ENCODE results near the gene NXPE4.

Gene NXPE4

DNA sequence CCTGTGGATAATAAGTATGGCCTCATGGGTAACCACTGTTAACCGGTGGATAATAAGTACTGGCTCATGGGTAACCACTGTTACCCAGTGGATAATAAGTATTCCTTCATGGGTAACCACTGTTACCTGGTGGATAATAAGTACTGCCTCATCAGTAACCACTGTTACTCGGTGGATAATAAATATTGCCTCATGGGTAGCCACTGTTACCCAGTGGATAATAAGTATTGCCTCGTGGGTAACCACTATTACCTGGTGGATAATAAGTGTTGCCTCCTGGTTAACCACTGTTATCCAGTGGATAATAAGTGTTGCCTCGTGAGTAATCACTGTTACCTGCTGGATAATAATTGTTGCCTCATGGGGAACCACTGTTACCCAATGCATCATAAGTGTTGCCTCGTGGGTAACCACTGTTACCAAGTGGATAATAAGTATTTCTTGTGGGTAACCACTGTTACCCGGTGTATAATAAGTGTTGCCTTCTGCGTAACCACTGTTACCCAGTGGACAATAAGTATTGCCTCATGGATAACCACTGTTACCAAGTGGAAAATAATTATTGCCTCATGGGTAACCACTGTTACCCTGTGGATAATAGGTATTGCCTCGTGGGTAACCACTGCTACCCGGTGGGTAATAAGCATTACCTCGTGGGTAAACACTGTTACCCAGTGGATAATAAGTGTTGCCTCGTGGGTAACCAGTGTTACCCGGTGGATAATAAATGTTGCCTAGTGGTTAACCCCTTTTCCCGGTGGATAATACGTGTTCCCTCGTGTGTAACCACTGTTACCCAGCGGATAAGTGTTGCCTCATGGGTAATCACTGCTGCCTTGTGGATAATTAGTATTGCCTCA lies 26.6 kb upstream of the NXPE4 start:
- no peak for DNase-seq (ENCODE audit: low read depth)
- no peak overlapping the region for H3K4me3 ChIP-seq (ENCODE audit: low read length)
- no peak for TF ChIP-seq CTCF (conservative IDR thresholded peaks at IDR 0.05; ENCODE audit: low read depth, low read length)

DNA sequence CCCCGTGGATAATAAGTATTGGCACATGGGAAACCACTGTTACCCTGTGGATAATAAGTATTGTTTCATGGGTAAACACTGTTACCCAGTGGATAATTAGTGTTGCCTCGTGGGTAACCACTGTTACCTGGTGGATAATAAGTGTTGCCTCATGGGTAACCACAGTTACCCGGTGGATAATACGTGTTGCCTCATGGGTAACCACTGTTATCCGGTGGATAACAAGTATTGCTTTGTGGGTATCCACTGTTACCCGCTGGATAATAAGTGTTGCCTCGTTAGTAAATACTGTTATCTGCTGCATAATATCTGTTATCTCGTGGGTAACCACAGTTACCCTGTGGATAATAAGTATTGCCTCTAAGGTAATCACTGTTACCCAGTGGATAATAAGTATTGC lies 25.5 kb upstream of the NXPE4 start:
- TF ChIP-seq CTCF (conservative IDR thresholded peaks at IDR 0.05; ENCODE audit: low read depth, low read length), result no peak
- no peak for DNase-seq (ENCODE audit: low read depth)
- no peak overlapping the region for H3K4me3 ChIP-seq (ENCODE audit: low read length)

- TF ChIP-seq CTCF (conservative IDR thresholded peaks at IDR 0.05; ENCODE audit: low read depth, low read length), result no peak
- H3K4me3 ChIP-seq (ENCODE audit: low read length), result no peak overlapping the region
- DNase-seq (ENCODE audit: low read depth), result no peak
Observed at GRCh38 chr11:114619659-114620173, 24.1 kb upstream of the NXPE4 start.

DNA sequence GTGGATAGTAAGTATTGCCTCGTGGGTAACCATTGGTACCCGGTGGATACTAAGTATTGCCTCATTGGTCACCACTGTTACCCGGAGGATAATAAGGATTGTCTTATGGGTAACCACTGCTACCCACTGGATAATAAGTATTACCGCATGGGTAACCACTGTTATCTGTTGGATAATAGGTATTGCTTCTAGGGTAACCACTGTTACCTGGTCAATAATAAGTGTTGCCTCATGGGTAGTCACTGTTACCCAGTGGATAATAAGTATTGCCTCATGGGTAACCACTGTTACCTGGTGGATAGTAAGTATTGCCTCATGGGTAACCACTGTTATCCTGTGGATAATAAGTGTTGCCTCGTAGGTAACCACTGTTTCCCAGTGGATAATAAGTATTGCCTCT lies 22.6 kb upstream of the NXPE4 start:
- H3K4me3 ChIP-seq (ENCODE audit: low read length), result no peak overlapping the region
- DNase-seq (ENCODE audit: low read depth), result no peak
- no peak for TF ChIP-seq CTCF (conservative IDR thresholded peaks at IDR 0.05; ENCODE audit: low read depth, low read length)

- TF ChIP-seq CTCF (conservative IDR thresholded peaks at IDR 0.05; ENCODE audit: low read depth, low read length), result no peak
- no peak for DNase-seq (ENCODE audit: low read depth)
- no peak overlapping the region for H3K4me3 ChIP-seq (ENCODE audit: low read length)
Observed at GRCh38 chr11:114617157-114618124, 21.9 kb upstream of the NXPE4 start.

DNA sequence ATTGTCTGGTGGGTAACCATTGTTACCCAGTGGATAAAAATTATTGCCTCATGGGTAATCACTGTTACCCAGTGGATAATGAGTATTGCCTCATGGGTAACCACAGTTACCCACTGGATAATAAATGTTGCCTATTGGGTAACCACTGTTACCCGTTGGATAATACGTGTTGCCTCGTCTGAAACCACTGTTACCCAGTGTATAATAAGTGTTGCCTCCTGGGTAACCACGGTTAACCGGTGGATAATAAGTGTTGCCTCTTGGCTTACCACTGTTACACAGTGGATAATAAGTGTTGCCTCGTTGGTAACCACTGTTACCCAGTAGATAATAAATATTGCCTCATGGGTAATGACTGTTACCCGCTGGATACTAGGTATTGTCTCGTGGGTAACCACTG lies 20.9 kb upstream of the NXPE4 start:
- H3K4me3 ChIP-seq (ENCODE audit: low read length), result no peak overlapping the region
- DNase-seq (ENCODE audit: low read depth), result no peak
- no peak for TF ChIP-seq CTCF (conservative IDR thresholded peaks at IDR 0.05; ENCODE audit: low read depth, low read length)

Data from retinal pigment epithelial cell (primary cell).